PC-3 (cell line): ENCODE results near the gene FAM241B. TPM values are rescaled to one million over a fixed set of nuclear protein-coding genes. Genes with fewer than 3 reads are reported as not detected.

Source experiments
- ATAC-seq: fragments of 200-7000 bp; cut with Tn5 transposase; 2 replicates; pipeline ENCODE4 v1.9.1; 2020; ENCODE audit warnings: mild to moderate bottlenecking, moderate library complexity
- BruUV-seq: library from RNA; stranded (reverse); fragments of 400-500 nt; replicated peaks from 2 replicates; lab custom pipeline; 2021; lab: Mats Ljungman, UMichigan
- CTCF ChIA-PET: fragments of 300-600 bp; sonication (Branson Sonifier 250); formaldehyde crosslinking; loops from one replicate; lab custom pipeline; 2022; ENCODE audit warnings: antibody characterized with exemption; lab: Charles Lee
- POLR2A ChIA-PET: fragments of 300-600 bp; sonication (Branson Sonifier 250); formaldehyde crosslinking; loops from one replicate; lab custom pipeline; 2022; ENCODE audit warnings: antibody characterized with exemption; ENCODE audit not compliant: unreplicated experiment; lab: Charles Lee
- DNase-seq: peaks from one replicate; pipeline ENCODE4 v3.0.0-alpha.2; 2015
- H2AFZ ChIP-seq: fragments of 300-600 bp; sonication (generic); 2 replicates; pipeline ENCODE4 v1.6.0; 2016; ENCODE audit warnings: antibody characterized with exemption, low read length
- H3F3A ChIP-seq: fragments of 300-600 bp; sonication (generic); one replicate; pipeline ENCODE4 v1.6.0; 2017; ENCODE audit warnings: antibody characterized with exemption, low read length, control low read depth, mild to moderate bottlenecking; ENCODE audit not compliant: unreplicated experiment
- H3K27ac ChIP-seq: fragments of 300-600 bp; sonication (generic); 2 replicates; pipeline ENCODE4 v1.5.1; 2016; ENCODE audit warnings: mild to moderate bottlenecking, low read length
- H3K27me3 ChIP-seq: fragments of 300-600 bp; sonication (generic); 2 replicates; pipeline ENCODE4 v1.6.1; 2016; ENCODE audit warnings: low read length, mixed read lengths
- H3K36me3 ChIP-seq: fragments of 300-600 bp; sonication (generic); 2 replicates; pipeline ENCODE4 v1.6.1; 2016; ENCODE audit warnings: low read depth, mixed run types, low read length, mixed read lengths
- H3K4me1 ChIP-seq: fragments of 300-600 bp; sonication (generic); 2 replicates; pipeline ENCODE4 v1.5.1; 2016; ENCODE audit warnings: low read length; ENCODE audit not compliant: insufficient read depth
- H3K4me2 ChIP-seq: fragments of 300-600 bp; sonication (generic); 2 replicates; pipeline ENCODE4 v1.6.0; 2016; ENCODE audit warnings: low read length
- H3K4me3 ChIP-seq: fragments of 300-600 bp; sonication (generic); 2 replicates; pipeline ENCODE4 v1.5.1; 2016; ENCODE audit warnings: mild to moderate bottlenecking, low read length, mixed read lengths
- H3K79me2 ChIP-seq: fragments of 300-600 bp; sonication (generic); 2 replicates; pipeline ENCODE4 v1.6.1; 2017; ENCODE audit warnings: low read length, mixed read lengths
- H3K9ac ChIP-seq: fragments of 300-600 bp; sonication (generic); 2 replicates; pipeline ENCODE4 v1.6.0; 2016; ENCODE audit warnings: mild to moderate bottlenecking, low read length
- H3K9me2 ChIP-seq: fragments of 300-600 bp; sonication (generic); replicated peaks from 2 replicates; pipeline ENCODE4 v1.6.1; 2016; ENCODE audit warnings: mixed run types, low read length, mixed read lengths
- H3K9me3 ChIP-seq: fragments of 300-600 bp; sonication (generic); 2 replicates; pipeline ENCODE4 v1.6.1; 2016; ENCODE audit warnings: low read length, mixed read lengths
- H4K20me1 ChIP-seq: fragments of 300-600 bp; sonication (generic); 2 replicates; pipeline ENCODE4 v1.6.1; 2016; ENCODE audit warnings: low read length, mixed read lengths
- CTCF ChIP-seq: fragments of 300-600 bp; sonication (generic); conservative IDR thresholded peaks from 2 replicates; pipeline ENCODE4 v1.5.1; 2017; ENCODE audit warnings: antibody characterized with exemption, low read depth, mild to moderate bottlenecking, low read length
- EZH2 ChIP-seq: fragments of 300-600 bp; sonication (generic); IDR thresholded peaks from one replicate; pipeline ENCODE4 v1.6.1; 2017; ENCODE audit warnings: antibody characterized with exemption, mild to moderate bottlenecking, low read length; ENCODE audit not compliant: unreplicated experiment
- EZH2phosphoT487 ChIP-seq: fragments of 300-600 bp; sonication (generic); IDR thresholded peaks from 2 replicates; pipeline ENCODE4 v1.6.1; 2018; ENCODE audit warnings: mild to moderate bottlenecking, antibody characterized with exemption, low read length, borderline replicate concordance
- intact Hi-C: fragments of 100-400 bp; cut with micrococcal nuclease; formaldehyde crosslinking; loops from 2 replicates; pipeline ENCODE4 v1.9.0; 2023
- total RNA-seq: library from RNA; depleted of rRNA; stranded (reverse); fragments of >200 nt; gene quantifications from 2 replicates; pipeline ENCODE4 v1.2.3, GENCODE V29; 2014

FAM241B gene
- total RNA-seq, 1 experiment from 2014 or later, result 45.4 TPM

- no TSS peak for BruUV-seq
- H3K27ac ChIP-seq, result no peak overlapping the region
- H2AFZ ChIP-seq, result no peak overlapping the region
- DNase-seq (no peak), ATAC-seq (no peak)
- H3K27me3 ChIP-seq, result no peaks in the 10 kb centered on the region
- peaks cover 9% of the 10 kb centered on the region for H3K4me1 ChIP-seq
- peaks cover 9% of the 10 kb centered on the region; the same call in 1 of the 2 replicates for H3K36me3 ChIP-seq
- no peaks in the 10 kb centered on the region for H3K9me2 ChIP-seq
- TF ChIP-seq EZH2 (no peak), CTCF (no peak), EZH2phosphoT487 (no peak)
- CTCF ChIA-PET, result interaction anchor here (0.6 to 2.0 kb wide), 6 partner anchors 37 to 400 kb away, joined by 3 to 45 read pairs (median 4); no protein-coding TSS in a partner anchor
- no peak overlapping the region for H3K9ac ChIP-seq
- POLR2A ChIA-PET, result no interaction called here
- peaks cover 7% of the 10 kb centered on the region for H3K79me2 ChIP-seq
- no peak overlapping the region for H3K4me3 ChIP-seq
- no peaks in the 10 kb centered on the region for H3F3A ChIP-seq
- intact Hi-C loops, result loop anchor here (5.0 kb wide), 1 partner anchor 399 kb away; no protein-coding TSS in a partner anchor
- H3K9me3 ChIP-seq, result no peaks in the 10 kb centered on the region
- no peaks in the 10 kb centered on the region for H4K20me1 ChIP-seq
- H3K4me2 ChIP-seq, result no peak overlapping the region
These were observed 6.2 kb downstream of the FAM241B start for GRCh38 chr10:69636273-69636575.

- peaks cover 10% of the 10 kb centered on the region for H3K4me1 ChIP-seq
- H3K79me2 ChIP-seq, result peaks cover under 1% of the 10 kb centered on the region
- no peak overlapping the region for H3K9ac ChIP-seq
- ATAC-seq (peak; percentile 69), DNase-seq (peak; percentile 74)
- H3K4me3 ChIP-seq, result no peak overlapping the region
- ChIA-PET CTCF (interaction anchor here (0.5 to 2.0 kb wide), 12 partner anchors 8 to 265 kb away, joined by 3 to 45 read pairs (median 4); no protein-coding TSS in a partner anchor), POLR2A (interaction anchor here (0.5 to 0.6 kb wide), 2 partner anchors 116 to 211 kb away, joined by 6 to 7 read pairs; no protein-coding TSS in a partner anchor)
- no peaks in the 10 kb centered on the region for H3K27me3 ChIP-seq
- H4K20me1 ChIP-seq, result no peaks in the 10 kb centered on the region
- H2AFZ ChIP-seq, result no peak overlapping the region
- TF ChIP-seq EZH2 (no peak), CTCF (peak; percentile 90), EZH2phosphoT487 (no peak)
- intact Hi-C loops, result loop anchor here (5.0 kb wide), 1 partner anchor 400 kb away; no protein-coding TSS in a partner anchor
- H3F3A ChIP-seq, result no peaks in the 10 kb centered on the region
- H3K9me2 ChIP-seq, result no peaks in the 10 kb centered on the region
- no TSS peak for BruUV-seq
- no peaks in the 10 kb centered on the region for H3K9me3 ChIP-seq
- no peak overlapping the region for H3K27ac ChIP-seq
- no peak overlapping the region for H3K4me2 ChIP-seq
- H3K36me3 ChIP-seq, result peaks cover 9% of the 10 kb centered on the region; the same call in 1 of the 2 replicates
These were observed 6.9 kb downstream of the FAM241B start for GRCh38 chr10:69636626-69637605.
